ENCODE data around the gene ENTR1.
A peak's percentile ranks its signal among the peaks of the same experiment; 100 is the strongest.

The ENTR1 gene

DNA sequence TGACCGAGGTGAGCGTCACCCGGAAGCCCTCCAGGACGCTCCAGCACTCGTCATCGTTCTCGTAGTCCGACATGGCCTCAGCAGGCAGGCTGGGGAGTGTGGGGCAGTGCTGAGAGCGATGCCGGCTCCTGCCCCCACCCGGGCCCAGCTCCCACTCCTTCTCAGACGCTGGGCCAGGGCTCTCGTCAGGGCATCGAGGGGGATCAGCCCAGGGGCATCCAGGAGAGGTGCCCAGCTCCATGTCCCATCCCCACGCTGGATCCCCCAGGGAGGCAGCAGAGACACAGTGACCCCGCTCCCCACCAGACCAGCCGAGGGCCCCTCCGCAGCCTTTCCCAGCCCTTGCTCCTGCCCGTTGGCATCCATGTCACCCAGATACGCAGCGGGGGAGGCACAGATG lies 38.4 kb downstream of the ENTR1 start:
- peak overlapping the region; percentile 53 for H3K9ac ChIP-seq (ENCODE audit: low read length)
- H3K79me1 ChIP-seq (replicated peaks; ENCODE audit: low read length, poor library complexity, severe bottlenecking) = peaks cover 3% of the 10 kb centered on the region
- no peak overlapping the region for H2BK15ac ChIP-seq (ENCODE audit: low read depth, poor library complexity, severe bottlenecking)
- peaks cover 41% of the 10 kb centered on the region for H3K4me1 ChIP-seq (ENCODE audit: control insufficient read depth, insufficient read depth, low read depth, low read length)
- peak overlapping the region in 1 of 2 experiments; percentile 56 for H3K14ac ChIP-seq (ENCODE audit: low read length in 2 of 2)
- peak overlapping the region in 1 of 2 experiments; percentile 85 for H2BK12ac ChIP-seq (ENCODE audit: low read length in 2 of 2)
- H4K8ac ChIP-seq (ENCODE audit: low read length) = peak overlapping the region; percentile 83
- peak overlapping the region; percentile 85 to 90 for H3K18ac ChIP-seq (ENCODE audit: low read depth in 1 of 2, low read length in 2 of 2)
- H3K9me3 ChIP-seq (ENCODE audit: control insufficient read depth, low read length) = no peaks in the 10 kb centered on the region
- H2AFZ ChIP-seq (ENCODE audit: low read depth, low read length) = no peak overlapping the region
- H2BK5ac ChIP-seq (ENCODE audit: low read depth, low read length, poor library complexity, severe bottlenecking) = no peak overlapping the region
- H3K27me3 ChIP-seq (ENCODE audit: control insufficient read depth in 1 of 2, insufficient read depth in 1 of 2, low read length in 2 of 2) = no peaks in the 10 kb centered on the region
- H3K23ac ChIP-seq (ENCODE audit: low read length in 2 of 2) = no peak overlapping the region
- peak overlapping the region; percentile 23 for H2AK5ac ChIP-seq (ENCODE audit: low read length, severe bottlenecking)
- peak overlapping the region; percentile 79 for H4K91ac ChIP-seq (ENCODE audit: low read length)
- H3K27ac ChIP-seq (ENCODE audit: low read length, poor library complexity, severe bottlenecking) = peak overlapping the region; percentile 21
- peak overlapping the region; percentile 5 to 70 for H3K4ac ChIP-seq (ENCODE audit: low read depth in 1 of 2, low read length in 2 of 2)
- DNase-seq = no peak
- H3K36me3 ChIP-seq (ENCODE audit: control insufficient read depth in 1 of 2, insufficient read depth in 2 of 2, low read depth in 1 of 2, low read length in 2 of 2) = peaks cover 23 to 48% of the 10 kb centered on the region in 2 experiments
- peak overlapping the region; percentile 1 for H2BK120ac ChIP-seq (ENCODE audit: low read depth, low read length)
- no peak overlapping the region for H3K4me3 ChIP-seq (ENCODE audit: insufficient read depth in 1 of 2, low read depth in 1 of 2, low read length in 2 of 2)
- 93% methylated on average over 21 of the region's 21 CpGs for WGBS
- H3K4me2 ChIP-seq (ENCODE audit: low read length, poor library complexity, severe bottlenecking) = no peak overlapping the region

DNA sequence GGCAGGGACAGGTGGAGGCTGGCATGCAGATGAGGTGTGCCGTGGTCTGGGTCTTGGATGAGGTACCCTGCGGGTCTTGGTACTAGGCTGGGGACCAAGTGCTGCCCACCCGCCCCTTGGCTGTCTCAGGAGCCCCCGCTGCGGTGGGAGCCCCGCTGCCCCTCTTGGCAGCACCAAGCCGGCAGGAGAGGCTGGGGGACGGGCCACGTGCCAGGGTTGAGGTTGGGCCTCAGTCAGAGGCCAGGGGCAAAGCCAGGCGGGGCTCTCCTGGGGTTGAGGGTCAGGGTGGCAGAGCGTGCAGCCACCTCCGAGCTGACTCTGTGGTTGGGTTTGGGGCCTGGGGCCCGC lies 38.9 kb downstream of the ENTR1 start:
- H2AFZ ChIP-seq (ENCODE audit: low read depth, low read length) = no peak overlapping the region
- no peaks in the 10 kb centered on the region for H3K9me3 ChIP-seq (ENCODE audit: control insufficient read depth, low read length)
- H3K4me2 ChIP-seq (ENCODE audit: low read length, poor library complexity, severe bottlenecking) = no peak overlapping the region
- H3K27ac ChIP-seq (ENCODE audit: low read length, poor library complexity, severe bottlenecking) = no peak overlapping the region
- H4K8ac ChIP-seq (ENCODE audit: low read length) = no peak overlapping the region
- peaks cover 41% of the 10 kb centered on the region for H3K4me1 ChIP-seq (ENCODE audit: control insufficient read depth, insufficient read depth, low read depth, low read length)
- H2AK5ac ChIP-seq (ENCODE audit: low read length, severe bottlenecking) = no peak overlapping the region
- H3K27me3 ChIP-seq (ENCODE audit: control insufficient read depth in 1 of 2, insufficient read depth in 1 of 2, low read length in 2 of 2) = no peaks in the 10 kb centered on the region
- no peak for DNase-seq
- H3K9ac ChIP-seq (ENCODE audit: low read length) = no peak overlapping the region
- H3K79me1 ChIP-seq (replicated peaks; ENCODE audit: low read length, poor library complexity, severe bottlenecking) = peaks cover 2% of the 10 kb centered on the region
- H3K23ac ChIP-seq (ENCODE audit: low read length in 2 of 2) = no peak overlapping the region
- H3K14ac ChIP-seq (ENCODE audit: low read length in 2 of 2) = no peak overlapping the region
- H3K4ac ChIP-seq (ENCODE audit: low read depth in 1 of 2, low read length in 2 of 2) = no peak overlapping the region
- over 99% methylated on average over 13 of the region's 13 CpGs for WGBS
- H3K4me3 ChIP-seq (ENCODE audit: insufficient read depth in 1 of 2, low read depth in 1 of 2, low read length in 2 of 2) = no peak overlapping the region
- no peak overlapping the region for H2BK12ac ChIP-seq (ENCODE audit: low read length in 2 of 2)
- H2BK120ac ChIP-seq (ENCODE audit: low read depth, low read length) = no peak overlapping the region
- H2BK5ac ChIP-seq (ENCODE audit: low read depth, low read length, poor library complexity, severe bottlenecking) = no peak overlapping the region
- H4K91ac ChIP-seq (ENCODE audit: low read length) = no peak overlapping the region
- no peak overlapping the region for H3K18ac ChIP-seq (ENCODE audit: low read depth in 1 of 2, low read length in 2 of 2)
- peaks cover 18 to 44% of the 10 kb centered on the region in 2 experiments for H3K36me3 ChIP-seq (ENCODE audit: control insufficient read depth in 1 of 2, insufficient read depth in 2 of 2, low read depth in 1 of 2, low read length in 2 of 2)
- H2BK15ac ChIP-seq (ENCODE audit: low read depth, poor library complexity, severe bottlenecking) = no peak overlapping the region

DNA sequence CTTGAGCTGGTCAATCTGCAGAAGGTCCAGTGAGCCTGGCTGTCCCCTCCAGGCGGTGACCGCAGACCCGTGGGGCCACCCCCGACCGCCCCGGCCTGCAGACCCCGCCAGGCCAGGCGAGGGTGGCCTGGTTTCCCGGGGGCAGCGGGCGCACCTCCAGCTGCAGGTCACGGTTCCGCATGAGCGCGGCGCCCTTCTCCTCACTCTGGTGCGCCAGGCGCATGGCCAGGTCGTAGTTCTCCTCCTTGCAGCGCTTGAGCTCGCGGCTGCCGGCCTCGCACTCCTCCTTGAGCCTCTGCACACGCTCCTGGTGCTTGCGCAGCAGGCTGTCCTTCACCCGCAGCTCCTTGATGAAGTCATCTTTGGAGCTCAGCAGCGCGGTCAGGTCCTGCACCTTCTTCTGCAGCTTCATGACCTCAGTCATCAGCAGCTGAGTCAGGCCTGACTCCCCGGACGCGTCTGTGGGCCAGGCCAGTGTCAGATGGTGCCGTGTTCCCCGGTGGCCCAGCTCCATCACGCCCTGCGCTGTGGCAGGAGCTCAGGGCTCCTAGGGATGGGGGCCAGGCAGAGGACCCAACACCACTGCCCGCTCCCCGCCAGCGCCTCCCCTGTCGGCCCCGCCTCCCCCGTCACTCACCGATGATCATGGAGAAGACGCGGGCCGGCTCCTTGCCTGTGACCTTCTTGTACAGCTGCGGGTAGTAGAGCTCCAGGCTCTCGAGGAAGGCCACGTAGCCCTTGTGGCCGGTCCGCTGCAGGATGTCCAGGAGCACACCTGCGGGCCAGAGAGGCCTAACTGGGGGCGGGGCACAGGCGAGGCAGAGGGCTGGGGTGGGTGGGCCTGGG lies 39.5 kb downstream of the ENTR1 start:
- Histone ChIP-seq H2AFZ (ENCODE audit: low read depth, low read length) (no peak overlapping the region), H3K79me1 (replicated peaks; ENCODE audit: low read length, poor library complexity, severe bottlenecking) (no peaks in the 10 kb centered on the region), H3K9me3 (ENCODE audit: control insufficient read depth, low read length) (no peaks in the 10 kb centered on the region), H4K91ac (ENCODE audit: low read length) (peak overlapping the region; percentile 34), H3K36me3 (ENCODE audit: control insufficient read depth in 1 of 2, insufficient read depth in 2 of 2, low read depth in 1 of 2, low read length in 2 of 2) (peaks cover 12 to 38% of the 10 kb centered on the region in 2 experiments), H2BK15ac (ENCODE audit: low read depth, poor library complexity, severe bottlenecking) (no peak overlapping the region), H3K18ac (ENCODE audit: low read depth in 1 of 2, low read length in 2 of 2) (no peak overlapping the region), H3K23ac (ENCODE audit: low read length in 2 of 2) (no peak overlapping the region), H3K4me2 (ENCODE audit: low read length, poor library complexity, severe bottlenecking) (no peak overlapping the region), H3K4me1 (ENCODE audit: control insufficient read depth, insufficient read depth, low read depth, low read length) (peaks cover 38% of the 10 kb centered on the region), H3K4me3 (ENCODE audit: insufficient read depth in 1 of 2, low read depth in 1 of 2, low read length in 2 of 2) (no peak overlapping the region), H4K8ac (ENCODE audit: low read length) (no peak overlapping the region), H2BK120ac (ENCODE audit: low read depth, low read length) (no peak overlapping the region), H2AK5ac (ENCODE audit: low read length, severe bottlenecking) (no peak overlapping the region), H2BK12ac (ENCODE audit: low read length in 2 of 2) (no peak overlapping the region), H3K4ac (ENCODE audit: low read depth in 1 of 2, low read length in 2 of 2) (no peak overlapping the region), H3K9ac (ENCODE audit: low read length) (no peak overlapping the region), H3K27ac (ENCODE audit: low read length, poor library complexity, severe bottlenecking) (no peak overlapping the region), H2BK5ac (ENCODE audit: low read depth, low read length, poor library complexity, severe bottlenecking) (no peak overlapping the region), H3K14ac (ENCODE audit: low read length in 2 of 2) (no peak overlapping the region), H3K27me3 (ENCODE audit: control insufficient read depth in 1 of 2, insufficient read depth in 1 of 2, low read length in 2 of 2) (no peaks in the 10 kb centered on the region)
- WGBS = 96% methylated on average over 54 of the region's 54 CpGs
- no peak for DNase-seq

DNA sequence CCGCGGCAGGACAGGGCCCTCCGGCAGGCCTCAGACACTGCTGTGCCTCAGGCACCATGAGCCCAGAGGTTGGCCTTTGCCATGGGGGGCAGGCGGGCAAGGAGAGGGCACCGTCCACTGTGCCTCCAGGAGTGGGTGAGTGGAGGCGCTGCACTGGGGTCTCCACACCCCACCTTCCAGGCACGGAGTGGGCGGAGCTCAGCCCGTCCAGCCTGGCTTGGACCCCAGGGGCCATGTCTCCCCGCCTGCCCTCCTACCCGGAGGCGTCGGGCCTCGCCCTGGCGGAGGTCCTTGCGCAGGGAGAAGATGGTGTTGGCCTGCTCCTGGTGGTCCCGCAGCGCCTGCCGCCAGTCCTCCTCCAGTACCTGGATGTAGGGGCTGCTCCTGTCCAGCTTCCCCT lies 40.4 kb downstream of the ENTR1 start:
- Histone ChIP-seq H2BK15ac (ENCODE audit: low read depth, poor library complexity, severe bottlenecking) (no peak overlapping the region), H3K4me3 (ENCODE audit: insufficient read depth in 1 of 2, low read depth in 1 of 2, low read length in 2 of 2) (no peak overlapping the region), H4K91ac (ENCODE audit: low read length) (no peak overlapping the region), H3K36me3 (ENCODE audit: control insufficient read depth in 1 of 2, insufficient read depth in 2 of 2, low read depth in 1 of 2, low read length in 2 of 2) (peaks cover 3 to 36% of the 10 kb centered on the region in 2 experiments), H3K23ac (ENCODE audit: low read length in 2 of 2) (no peak overlapping the region), H3K9ac (ENCODE audit: low read length) (no peak overlapping the region), H2AK5ac (ENCODE audit: low read length, severe bottlenecking) (no peak overlapping the region), H2BK12ac (ENCODE audit: low read length in 2 of 2) (no peak overlapping the region), H3K27ac (ENCODE audit: low read length, poor library complexity, severe bottlenecking) (no peak overlapping the region), H3K4me1 (ENCODE audit: control insufficient read depth, insufficient read depth, low read depth, low read length) (peaks cover 43% of the 10 kb centered on the region), H3K4ac (ENCODE audit: low read depth in 1 of 2, low read length in 2 of 2) (no peak overlapping the region), H3K14ac (ENCODE audit: low read length in 2 of 2) (no peak overlapping the region), H3K4me2 (ENCODE audit: low read length, poor library complexity, severe bottlenecking) (no peak overlapping the region), H2AFZ (ENCODE audit: low read depth, low read length) (no peak overlapping the region), H3K79me1 (replicated peaks; ENCODE audit: low read length, poor library complexity, severe bottlenecking) (peaks cover 2% of the 10 kb centered on the region), H3K27me3 (ENCODE audit: control insufficient read depth in 1 of 2, insufficient read depth in 1 of 2, low read length in 2 of 2) (no peaks in the 10 kb centered on the region), H3K18ac (ENCODE audit: low read depth in 1 of 2, low read length in 2 of 2) (no peak overlapping the region), H4K8ac (ENCODE audit: low read length) (no peak overlapping the region), H3K9me3 (ENCODE audit: control insufficient read depth, low read length) (no peaks in the 10 kb centered on the region), H2BK5ac (ENCODE audit: low read depth, low read length, poor library complexity, severe bottlenecking) (no peak overlapping the region), H2BK120ac (ENCODE audit: low read depth, low read length) (no peak overlapping the region)
- no peak for DNase-seq
- 100% methylated on average over 19 of the region's 19 CpGs for WGBS
